H9 (cell line): ENCODE measurements around the gene ACSS2. TPM values are rescaled to one million over a fixed set of nuclear protein-coding genes. Genes with fewer than 3 reads are reported as not detected.

Experiments
- DNase-seq: peaks from one replicate; pipeline ENCODE4 v3.0.0-alpha.2; 2017
- H2AFZ ChIP-seq: one replicate; pipeline ENCODE4 v1.6.1; 2013; ENCODE audit warnings: mild to moderate bottlenecking, low read length, control low read depth, moderate library complexity
- H2AK5ac ChIP-seq: 2 replicates; pipeline ENCODE4 v1.6.1; 2013; ENCODE audit warnings: low read length, control low read depth, mixed read lengths; ENCODE audit not compliant: insufficient read length
- H2BK120ac ChIP-seq: one replicate; pipeline ENCODE4 v1.6.1; 2013; ENCODE audit warnings: low read depth, mild to moderate bottlenecking, low read length, control low read depth, inconsistent platforms; ENCODE audit not compliant: poor library complexity, severe bottlenecking
- H2BK12ac ChIP-seq: 2 replicates; pipeline ENCODE4 v1.6.1; 2013; ENCODE audit warnings: low read length, control low read depth, mixed read lengths, low read depth; ENCODE audit not compliant: insufficient read length
- H2BK15ac ChIP-seq: 2 replicates; pipeline ENCODE4 v1.6.1; 2013; ENCODE audit warnings: low read depth, low read length, control low read depth
- H2BK20ac ChIP-seq: one replicate; pipeline ENCODE4 v1.6.1; 2013; ENCODE audit warnings: low read depth, mild to moderate bottlenecking, low read length, control low read depth, inconsistent platforms; ENCODE audit not compliant: poor library complexity, severe bottlenecking
- H2BK5ac ChIP-seq: 2 replicates; pipeline ENCODE4 v1.6.1; 2013; ENCODE audit warnings: low read length, control low read depth, mixed read lengths; ENCODE audit not compliant: insufficient read length
- H3K14ac ChIP-seq: 2 replicates; pipeline ENCODE4 v1.6.1; 2013; ENCODE audit warnings: low read length, control low read depth; ENCODE audit not compliant: insufficient read depth
- H3K18ac ChIP-seq: 2 replicates; pipeline ENCODE4 v1.6.1; 2013; ENCODE audit warnings: low read depth, mild to moderate bottlenecking, mixed read lengths, low read length, control low read depth; ENCODE audit not compliant: insufficient read length
- H3K23ac ChIP-seq: 2 replicates; pipeline ENCODE4 v1.6.1; 2013; ENCODE audit warnings: low read length, control low read depth, mixed read lengths, low read depth; ENCODE audit not compliant: insufficient read length
- H3K23me2 ChIP-seq: 2 replicates; pipeline ENCODE4 v1.6.1; 2013; ENCODE audit warnings: low read depth, mild to moderate bottlenecking, mixed read lengths, low read length, control low read depth; ENCODE audit not compliant: insufficient read length, poor library complexity, severe bottlenecking
- H3K27ac ChIP-seq: 2 replicates; pipeline ENCODE4 v1.5.1; 2013; ENCODE audit warnings: low read length, control low read depth, mixed read lengths, low read depth; ENCODE audit not compliant: insufficient read length
- H3K27me3 ChIP-seq: 2 replicates; pipeline ENCODE4 v1.6.1; 2013; ENCODE audit warnings: low read length, control low read depth, inconsistent platforms; ENCODE audit not compliant: insufficient read depth
- H3K4ac ChIP-seq: 2 replicates; pipeline ENCODE4 v1.6.1; 2013; ENCODE audit warnings: low read depth, mild to moderate bottlenecking, control low read depth, inconsistent platforms, low read length, moderate library complexity
- H3K4me1 ChIP-seq: 2 replicates; pipeline ENCODE4 v1.6.1; 2013; ENCODE audit warnings: low read length, control low read depth, inconsistent platforms; ENCODE audit not compliant: insufficient read depth
- H3K4me2 ChIP-seq: 2 replicates; pipeline ENCODE4 v1.6.1; 2013; ENCODE audit warnings: low read length, control low read depth, mixed read lengths; ENCODE audit not compliant: insufficient read length, insufficient read depth
- H3K56ac ChIP-seq: 2 replicates; pipeline ENCODE4 v1.6.1; 2013; ENCODE audit warnings: low read depth, mild to moderate bottlenecking, mixed read lengths, low read length, control low read depth; ENCODE audit not compliant: insufficient read length
- H3K79me1 ChIP-seq: 2 replicates; pipeline ENCODE4 v1.6.1; 2013; ENCODE audit warnings: low read depth, mild to moderate bottlenecking, moderate library complexity, low read length, control low read depth, inconsistent platforms; ENCODE audit not compliant: insufficient read depth, poor library complexity, severe bottlenecking
- H3K79me2 ChIP-seq: 2 replicates; pipeline ENCODE4 v1.6.1; 2013; ENCODE audit warnings: low read length, control low read depth, inconsistent platforms; ENCODE audit not compliant: insufficient read depth
- H3K9ac ChIP-seq: 2 replicates; pipeline ENCODE4 v1.6.1; 2013; ENCODE audit warnings: low read length, control low read depth, mixed read lengths; ENCODE audit not compliant: insufficient read length; ENCODE audit errors: extremely low read depth
- H3K9me3 ChIP-seq: one replicate; pipeline ENCODE4 v1.6.1; 2013; ENCODE audit warnings: low read depth, low read length, inconsistent platforms; ENCODE audit not compliant: control insufficient read depth
- H3T11ph ChIP-seq: one replicate; pipeline ENCODE4 v1.6.1; 2013; ENCODE audit warnings: mild to moderate bottlenecking, low read length, control low read depth, inconsistent platforms
- H4K20me1 ChIP-seq: one replicate; pipeline ENCODE4 v1.6.1; 2013; ENCODE audit not compliant: control insufficient read depth, insufficient read length, insufficient read depth
- H4K5ac ChIP-seq: 2 replicates; pipeline ENCODE4 v1.6.1; 2013; ENCODE audit warnings: low read depth, mild to moderate bottlenecking, mixed read lengths, low read length, control low read depth; ENCODE audit not compliant: insufficient read length
- H4K8ac ChIP-seq: replicated peaks from 2 replicates; pipeline ENCODE4 v1.6.1; 2013; ENCODE audit warnings: low read length, control low read depth, mixed read lengths, low read depth; ENCODE audit not compliant: insufficient read length
- H4K91ac ChIP-seq: 2 replicates; pipeline ENCODE4 v1.6.1; 2013; ENCODE audit warnings: low read depth, mild to moderate bottlenecking, moderate library complexity, mixed read lengths, low read length, control low read depth; ENCODE audit not compliant: insufficient read length
- H3K27ac Mint-ChIP-seq, 3 experiments: 2 replicates in 2 of 3; 3 replicates in 1 of 3; pipeline ENCODE4 v1.8.0; 2020 to 2021; ENCODE audit warnings: mixed read lengths in 3 of 3, mild to moderate bottlenecking in 1 of 3, moderate library complexity in 1 of 3
- H3K27me3 Mint-ChIP-seq: 2 replicates; pipeline ENCODE4 v1.8.0; 2021; ENCODE audit warnings: low read depth, mild to moderate bottlenecking, moderate library complexity, mixed read lengths
- H3K36me3 Mint-ChIP-seq, 3 experiments: 2 replicates in 2 of 3; 3 replicates in 1 of 3; pipeline ENCODE4 v1.8.0; 2020 to 2021; ENCODE audit warnings: low read depth in 3 of 3, mixed read lengths in 3 of 3; ENCODE audit not compliant: insufficient read depth in 1 of 3
- H3K4me1 Mint-ChIP-seq, 2 experiments: 2 replicates each; pipeline ENCODE4 v1.8.0; 2020; ENCODE audit warnings: mixed read lengths in 2 of 2
- H3K4me3 Mint-ChIP-seq, 2 experiments: 2 replicates in 1 of 2; 3 replicates in 1 of 2; pipeline ENCODE4 v1.8.0; 2020 to 2021; ENCODE audit warnings: mild to moderate bottlenecking in 2 of 2, mixed read lengths in 2 of 2, moderate library complexity in 1 of 2
- H3K9me3 Mint-ChIP-seq, 2 experiments: 2 replicates in 1 of 2; 3 replicates in 1 of 2; pipeline ENCODE4 v1.8.0; 2020; ENCODE audit warnings: mild to moderate bottlenecking in 2 of 2, mixed read lengths in 2 of 2, moderate library complexity in 1 of 2
- WGBS: extraction: QIAGEN DNeasy Blood & Tissue Kit; methylation state at CpG from one replicate; pipeline ENCODE4 v1.1.7; 2013; ENCODE audit warnings: missing lambda C conversion rate, low lambda C conversion rate, mixed read lengths; ENCODE audit not compliant: insufficient read length; ENCODE audit errors: extremely low coverage; 5-methylcytosine and 5-hydroxymethylcytosine counted together
- total RNA-seq: library from RNA; stranded (reverse); gene quantifications from 2 replicates; pipeline ENCODE4 v1.2.1, GENCODE V29; 2021
- TF ChIP-seq, protein P1 (sequence below): fragments of 200-600 bp; sonication (generic); conservative IDR thresholded peaks from 3 replicates; pipeline ENCODE4 v1.8.0; 2021; ENCODE audit warnings: antibody characterized with exemption, mild to moderate bottlenecking

Gene ACSS2
- total RNA-seq, 1 experiment from 2014 or later, result 15.4 TPM

DNA sequence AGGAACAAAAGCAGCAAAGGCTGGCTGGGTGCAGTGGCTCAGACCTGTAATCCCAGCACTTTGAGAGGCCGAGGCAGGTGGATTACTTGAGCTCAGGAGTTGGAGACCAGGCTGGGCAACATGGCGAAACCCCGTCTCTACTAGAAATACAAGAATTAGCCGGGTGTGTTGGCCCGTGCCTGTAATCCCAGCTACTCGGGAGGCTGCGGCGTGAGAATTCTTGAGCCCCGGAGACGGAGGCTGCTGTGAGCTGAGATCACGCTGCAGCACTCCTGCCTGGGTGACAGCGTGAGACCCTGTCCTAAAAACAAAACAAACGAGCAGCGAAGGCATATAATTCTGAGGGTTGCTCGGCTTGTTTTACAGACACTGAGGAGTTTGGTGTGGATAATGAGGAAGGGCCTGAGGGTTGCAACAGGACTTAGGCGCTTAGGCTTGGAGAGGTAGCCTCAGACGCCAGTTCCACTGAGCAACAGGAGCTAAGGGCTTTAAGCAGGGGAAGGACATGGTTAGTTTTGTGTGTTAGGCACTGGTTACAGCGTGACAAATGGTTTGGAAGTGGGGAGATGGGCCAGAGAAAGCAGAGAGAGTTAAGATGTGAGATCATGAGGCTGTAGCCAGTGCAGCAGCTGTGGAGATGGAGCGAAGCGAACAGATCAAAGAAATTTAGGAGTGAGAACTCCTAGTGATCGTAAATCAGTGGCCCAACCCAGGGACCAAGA, 80.5 kb downstream of the ACSS2 start:
- Histone ChIP-seq H3K79me2 (no peaks in the 10 kb centered on the region), H2BK20ac (no peak overlapping the region), H2BK5ac (no peak overlapping the region), H3K14ac (no peak overlapping the region), H2AFZ (no peak overlapping the region), H3K4me2 (no peak overlapping the region), H2BK120ac (no peak overlapping the region), H4K91ac (no peak overlapping the region), H3T11ph (no peak overlapping the region), H4K8ac (no peak overlapping the region), H2AK5ac (no peak overlapping the region), H2BK12ac (no peak overlapping the region), H3K4me1 (no peaks in the 10 kb centered on the region), H4K20me1 (no peaks in the 10 kb centered on the region), H3K9ac (no peak overlapping the region), H3K23ac (no peak overlapping the region), H3K27me3 (no peaks in the 10 kb centered on the region), H4K5ac (no peak overlapping the region), H3K79me1 (no peaks in the 10 kb centered on the region), H3K4ac (no peak overlapping the region), H3K27ac (no peak overlapping the region), H3K18ac (no peak overlapping the region), H3K9me3 (no peaks in the 10 kb centered on the region), H3K23me2 (peaks cover 5% of the 10 kb centered on the region), H3K56ac (no peak overlapping the region), H2BK15ac (no peak overlapping the region)
- TF ChIP-seq, protein P1, sequence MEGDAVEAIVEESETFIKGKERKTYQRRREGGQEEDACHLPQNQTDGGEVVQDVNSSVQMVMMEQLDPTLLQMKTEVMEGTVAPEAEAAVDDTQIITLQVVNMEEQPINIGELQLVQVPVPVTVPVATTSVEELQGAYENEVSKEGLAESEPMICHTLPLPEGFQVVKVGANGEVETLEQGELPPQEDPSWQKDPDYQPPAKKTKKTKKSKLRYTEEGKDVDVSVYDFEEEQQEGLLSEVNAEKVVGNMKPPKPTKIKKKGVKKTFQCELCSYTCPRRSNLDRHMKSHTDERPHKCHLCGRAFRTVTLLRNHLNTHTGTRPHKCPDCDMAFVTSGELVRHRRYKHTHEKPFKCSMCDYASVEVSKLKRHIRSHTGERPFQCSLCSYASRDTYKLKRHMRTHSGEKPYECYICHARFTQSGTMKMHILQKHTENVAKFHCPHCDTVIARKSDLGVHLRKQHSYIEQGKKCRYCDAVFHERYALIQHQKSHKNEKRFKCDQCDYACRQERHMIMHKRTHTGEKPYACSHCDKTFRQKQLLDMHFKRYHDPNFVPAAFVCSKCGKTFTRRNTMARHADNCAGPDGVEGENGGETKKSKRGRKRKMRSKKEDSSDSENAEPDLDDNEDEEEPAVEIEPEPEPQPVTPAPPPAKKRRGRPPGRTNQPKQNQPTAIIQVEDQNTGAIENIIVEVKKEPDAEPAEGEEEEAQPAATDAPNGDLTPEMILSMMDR, result no peak
- Mint-ChIP-seq H3K4me1 (peaks cover 45 to 48% of the 10 kb centered on the region in 2 experiments), H3K27ac (peak overlapping the region; percentile 57 to 97 (median 95); a peak in 3 of 7 replicates), H3K9me3 (no peaks in the 10 kb centered on the region; a peak in 1 of 5 replicates), H3K4me3 (peak overlapping the region in 1 of 2 experiments; percentile 2; a peak in 2 of 5 replicates), H3K27me3 (no peaks in the 10 kb centered on the region; the same call in none of the 2 replicates), H3K36me3 (0 out of 7 replicates have a peak, but pooled peaks cover 0 to 1% (median 0%) of the 10 kb centered on the region in 3 experiments)
- DNase-seq, result no peak
- no CpG with 5 or more reads among the region's 21 CpGs for WGBS
